Measurements from ENCODE around the gene PHEX.

DNA sequence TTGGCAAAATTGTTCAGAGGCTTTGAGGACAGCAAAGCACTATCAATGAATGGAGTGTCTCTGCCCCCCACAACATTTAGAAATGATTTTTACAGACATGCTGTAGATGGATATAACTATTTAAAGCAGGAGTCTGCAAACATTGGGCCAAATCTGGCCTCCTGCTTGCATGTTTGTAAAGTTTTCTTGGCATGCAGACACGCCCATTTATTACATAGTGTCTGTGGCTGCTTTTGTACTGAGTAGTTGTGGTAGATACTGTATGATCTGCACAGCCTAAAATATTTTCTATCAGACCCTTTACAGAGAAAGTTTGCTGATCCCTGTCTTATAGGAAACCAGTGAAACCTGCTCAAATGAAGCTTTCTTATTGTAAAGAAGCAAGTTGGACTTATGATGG is 45.5 kb upstream of the PHEX start:
- TF ChIP-seq, protein P1, sequence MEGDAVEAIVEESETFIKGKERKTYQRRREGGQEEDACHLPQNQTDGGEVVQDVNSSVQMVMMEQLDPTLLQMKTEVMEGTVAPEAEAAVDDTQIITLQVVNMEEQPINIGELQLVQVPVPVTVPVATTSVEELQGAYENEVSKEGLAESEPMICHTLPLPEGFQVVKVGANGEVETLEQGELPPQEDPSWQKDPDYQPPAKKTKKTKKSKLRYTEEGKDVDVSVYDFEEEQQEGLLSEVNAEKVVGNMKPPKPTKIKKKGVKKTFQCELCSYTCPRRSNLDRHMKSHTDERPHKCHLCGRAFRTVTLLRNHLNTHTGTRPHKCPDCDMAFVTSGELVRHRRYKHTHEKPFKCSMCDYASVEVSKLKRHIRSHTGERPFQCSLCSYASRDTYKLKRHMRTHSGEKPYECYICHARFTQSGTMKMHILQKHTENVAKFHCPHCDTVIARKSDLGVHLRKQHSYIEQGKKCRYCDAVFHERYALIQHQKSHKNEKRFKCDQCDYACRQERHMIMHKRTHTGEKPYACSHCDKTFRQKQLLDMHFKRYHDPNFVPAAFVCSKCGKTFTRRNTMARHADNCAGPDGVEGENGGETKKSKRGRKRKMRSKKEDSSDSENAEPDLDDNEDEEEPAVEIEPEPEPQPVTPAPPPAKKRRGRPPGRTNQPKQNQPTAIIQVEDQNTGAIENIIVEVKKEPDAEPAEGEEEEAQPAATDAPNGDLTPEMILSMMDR (IDR thresholded peaks at IDR 0.05; ENCODE audit: low read length): no peak
- no peak for TF ChIP-seq EZH2 (optimal IDR thresholded peaks at IDR 0.05; ENCODE audit: low read depth, low read length)

Data from MM.1S (cell line).